DOHH2 (cell line): Measurements from ENCODE around the gene BTBD17.

ENCODE experiments used
- H3F3A ChIP-seq: fragments of 200-600 bp; sonication (generic), shearing (Covaris generic); 2 replicates; pipeline ENCODE4 v1.6.0; 2016; ENCODE audit warnings: antibody characterized with exemption, mild to moderate bottlenecking; ENCODE audit not compliant: control insufficient read depth, insufficient read depth
- H3K27ac ChIP-seq: fragments of 200-600 bp; sonication (generic); 2 replicates; pipeline ENCODE4 v1.5.1; 2014; ENCODE audit warnings: low read depth, mild to moderate bottlenecking, low read length, moderate library complexity
- H3K27me3 ChIP-seq: fragments of 200-600 bp; sonication (generic); 2 replicates; pipeline ENCODE4 v1.6.1; 2014; ENCODE audit warnings: mild to moderate bottlenecking, low read length, mixed read lengths; ENCODE audit not compliant: control insufficient read depth
- H3K36me3 ChIP-seq: fragments of 200-600 bp; sonication (generic); 2 replicates; pipeline ENCODE4 v1.6.1; 2014; ENCODE audit warnings: mild to moderate bottlenecking, low read length, moderate library complexity, mixed read lengths; ENCODE audit not compliant: control insufficient read depth
- H3K4me1 ChIP-seq: fragments of 200-600 bp; sonication (generic); 2 replicates; pipeline ENCODE4 v1.6.1; 2014; ENCODE audit warnings: mild to moderate bottlenecking, low read length, mixed read lengths; ENCODE audit not compliant: control insufficient read depth
- H3K4me2 ChIP-seq: fragments of 200-600 bp; sonication (generic); 2 replicates; pipeline ENCODE4 v1.6.0; 2014; ENCODE audit warnings: mild to moderate bottlenecking, low read length, moderate library complexity
- H3K4me3 ChIP-seq: fragments of 200-600 bp; sonication (generic); 2 replicates; pipeline ENCODE4 v1.5.1; 2014; ENCODE audit warnings: mild to moderate bottlenecking, low read length, mixed read lengths
- H3K79me2 ChIP-seq: fragments of 200-600 bp; sonication (generic); 2 replicates; pipeline ENCODE4 v1.6.1; 2014; ENCODE audit warnings: mild to moderate bottlenecking, low read length, mixed read lengths; ENCODE audit not compliant: control insufficient read depth
- H3K9me2 ChIP-seq: fragments of 200-600 bp; sonication (generic); replicated peaks from 2 replicates; pipeline ENCODE4 v1.6.1; 2014; ENCODE audit warnings: mild to moderate bottlenecking, low read length, mixed read lengths; ENCODE audit not compliant: control insufficient read depth
- H3K9me3 ChIP-seq: fragments of 200-600 bp; sonication (generic); 2 replicates; pipeline ENCODE4 v1.6.1; 2014; ENCODE audit warnings: antibody characterized with exemption, low read length, mixed read lengths; ENCODE audit not compliant: control insufficient read depth, insufficient read depth
- H4K20me1 ChIP-seq: fragments of 200-600 bp; sonication (generic); 2 replicates; pipeline ENCODE4 v1.6.0; 2014; ENCODE audit warnings: low read depth, mild to moderate bottlenecking, antibody characterized with exemption, low read length, moderate library complexity; ENCODE audit not compliant: control insufficient read depth, insufficient read depth
- CTCF ChIP-seq: fragments of 200-600 bp; sonication (generic); IDR thresholded peaks from one replicate; pipeline ENCODE4 v1.5.1; 2014; ENCODE audit warnings: antibody characterized with exemption, mild to moderate bottlenecking, low read depth, low read length; ENCODE audit not compliant: poor library complexity, severe bottlenecking
- EZH2phosphoT487 ChIP-seq: fragments of 200-600 bp; sonication (generic); IDR thresholded peaks from 2 replicates; pipeline ENCODE4 v1.6.1; 2017; ENCODE audit warnings: borderline replicate concordance, mild to moderate bottlenecking, antibody characterized with exemption, low read length, moderate library complexity, mixed read lengths

Gene BTBD17

GRCh38 chr17:74362069-74362405, 369 bp upstream of the BTBD17 start:
- H4K20me1 ChIP-seq, result no peaks in the 10 kb centered on the region
- no peak overlapping the region for H3K4me3 ChIP-seq
- no peaks in the 10 kb centered on the region for H3K4me1 ChIP-seq
- H3K27ac ChIP-seq, result no peak overlapping the region
- H3K27me3 ChIP-seq, result no peaks in the 10 kb centered on the region
- TF ChIP-seq CTCF (no peak), EZH2phosphoT487 (no peak)
- no peaks in the 10 kb centered on the region for H3K36me3 ChIP-seq
- no peaks in the 10 kb centered on the region for H3K9me2 ChIP-seq
- no peaks in the 10 kb centered on the region for H3K9me3 ChIP-seq
- H3F3A ChIP-seq, result no peaks in the 10 kb centered on the region
- no peak overlapping the region for H3K4me2 ChIP-seq
- no peaks in the 10 kb centered on the region for H3K79me2 ChIP-seq

GRCh38 chr17:74360899-74361229, 804 bp downstream of the BTBD17 start:
- no peaks in the 10 kb centered on the region for H3K9me3 ChIP-seq
- no peaks in the 10 kb centered on the region for H3K79me2 ChIP-seq
- no peak overlapping the region for H3K4me3 ChIP-seq
- no peaks in the 10 kb centered on the region for H3K9me2 ChIP-seq
- no peaks in the 10 kb centered on the region for H3K4me1 ChIP-seq
- TF ChIP-seq EZH2phosphoT487 (no peak), CTCF (no peak)
- no peaks in the 10 kb centered on the region for H3K36me3 ChIP-seq
- H3K27me3 ChIP-seq, result no peaks in the 10 kb centered on the region
- H3F3A ChIP-seq, result no peaks in the 10 kb centered on the region
- H3K4me2 ChIP-seq, result no peak overlapping the region
- no peak overlapping the region for H3K27ac ChIP-seq
- H4K20me1 ChIP-seq, result no peaks in the 10 kb centered on the region

GRCh38 chr17:74359916-74360315, 1.8 kb downstream of the BTBD17 start:
- Histone ChIP-seq H3K9me2 (no peaks in the 10 kb centered on the region), H3K27me3 (no peaks in the 10 kb centered on the region), H3K79me2 (no peaks in the 10 kb centered on the region), H3K36me3 (no peaks in the 10 kb centered on the region), H3K4me2 (no peak overlapping the region), H3K4me3 (no peak overlapping the region), H4K20me1 (no peaks in the 10 kb centered on the region), H3F3A (no peaks in the 10 kb centered on the region), H3K9me3 (no peaks in the 10 kb centered on the region), H3K27ac (no peak overlapping the region), H3K4me1 (no peaks in the 10 kb centered on the region)
- TF ChIP-seq EZH2phosphoT487, result no peak
- TF ChIP-seq CTCF, result no peak

- H3K79me2 ChIP-seq, result no peaks in the 10 kb centered on the region
- H3K9me3 ChIP-seq, result no peaks in the 10 kb centered on the region
- no peaks in the 10 kb centered on the region for H3K27me3 ChIP-seq
- no peak overlapping the region for H3K27ac ChIP-seq
- no peak for TF ChIP-seq CTCF
- H3K4me3 ChIP-seq, result no peak overlapping the region
- no peaks in the 10 kb centered on the region for H3K9me2 ChIP-seq
- H3K4me1 ChIP-seq, result no peaks in the 10 kb centered on the region
- H3K36me3 ChIP-seq, result no peaks in the 10 kb centered on the region
- no peaks in the 10 kb centered on the region for H3F3A ChIP-seq
- H3K4me2 ChIP-seq, result no peak overlapping the region
- no peaks in the 10 kb centered on the region for H4K20me1 ChIP-seq
Observed at GRCh38 chr17:74358697-74359096, 3.0 kb downstream of the BTBD17 start.
